ENCODE measurements around the gene RS1.

DNA sequence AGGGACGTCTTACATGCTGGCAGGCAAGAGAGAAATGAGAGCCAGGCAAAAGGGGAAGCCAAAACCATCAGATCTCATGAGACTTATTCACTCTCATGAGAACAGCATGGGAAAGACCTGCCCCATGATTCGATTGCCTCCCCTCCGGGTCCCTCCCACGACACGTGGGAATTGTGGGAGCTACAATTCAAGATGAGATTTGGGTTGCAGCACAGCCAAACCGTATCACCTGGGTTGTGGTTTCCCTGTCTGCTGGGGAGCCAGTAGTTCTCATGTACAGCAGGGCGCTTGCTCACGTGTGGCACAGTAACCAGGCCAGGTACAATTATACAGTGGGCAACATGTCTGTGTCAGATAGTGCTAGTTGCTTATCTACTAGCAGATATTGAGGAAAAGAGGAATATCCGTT is 11.1 kb upstream of the RS1 start:
- TF ChIP-seq, protein P1, sequence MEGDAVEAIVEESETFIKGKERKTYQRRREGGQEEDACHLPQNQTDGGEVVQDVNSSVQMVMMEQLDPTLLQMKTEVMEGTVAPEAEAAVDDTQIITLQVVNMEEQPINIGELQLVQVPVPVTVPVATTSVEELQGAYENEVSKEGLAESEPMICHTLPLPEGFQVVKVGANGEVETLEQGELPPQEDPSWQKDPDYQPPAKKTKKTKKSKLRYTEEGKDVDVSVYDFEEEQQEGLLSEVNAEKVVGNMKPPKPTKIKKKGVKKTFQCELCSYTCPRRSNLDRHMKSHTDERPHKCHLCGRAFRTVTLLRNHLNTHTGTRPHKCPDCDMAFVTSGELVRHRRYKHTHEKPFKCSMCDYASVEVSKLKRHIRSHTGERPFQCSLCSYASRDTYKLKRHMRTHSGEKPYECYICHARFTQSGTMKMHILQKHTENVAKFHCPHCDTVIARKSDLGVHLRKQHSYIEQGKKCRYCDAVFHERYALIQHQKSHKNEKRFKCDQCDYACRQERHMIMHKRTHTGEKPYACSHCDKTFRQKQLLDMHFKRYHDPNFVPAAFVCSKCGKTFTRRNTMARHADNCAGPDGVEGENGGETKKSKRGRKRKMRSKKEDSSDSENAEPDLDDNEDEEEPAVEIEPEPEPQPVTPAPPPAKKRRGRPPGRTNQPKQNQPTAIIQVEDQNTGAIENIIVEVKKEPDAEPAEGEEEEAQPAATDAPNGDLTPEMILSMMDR (IDR thresholded peaks at IDR 0.05; ENCODE audit: insufficient read depth, low read length, poor library complexity, severe bottlenecking), result no peak
- TF ChIP-seq EZH2phosphoT487 (conservative IDR thresholded peaks at IDR 0.05; ENCODE audit: low read length), result no peak

All from SU-DHL-6 (cell line).